Measurements from ENCODE around the gene RNF11.

- TF ChIP-seq CTCF (optimal IDR thresholded peaks at IDR 0.05 in 1 of 3, IDR thresholded peaks at IDR 0.05 in 1 of 3, conservative IDR thresholded peaks at IDR 0.05 in 1 of 3; ENCODE audit: extremely low read depth in 1 of 3, insufficient read depth in 2 of 3, low read length in 3 of 3) (no peak), EZH2 (IDR thresholded peaks at IDR 0.05; ENCODE audit: low read length) (no peak)
These were observed 58.6 kb downstream of the RNF11 start for GRCh38 chr1:51294566-51295184.
